ENCODE data around the gene SMYD4. TPM values are rescaled to one million over a fixed set of nuclear protein-coding genes. Genes with fewer than 3 reads are reported as not detected.

SMYD4 gene
- total and polyA plus RNA-seq, 9 of the 15 experiments (the other 6 are each of a cell fraction or from before 2014, with no cell fraction given): 1.3 to 10.2 (median 6.7) TPM

GRCh38 chr17:1758807-1759206 is 70.9 kb downstream of the SMYD4 start:
- H3K36me3 ChIP-seq (ENCODE audit: control insufficient read depth, insufficient read depth, low read length): no peaks in the 10 kb centered on the region
- H3K9ac ChIP-seq (ENCODE audit: insufficient read depth in 1 of 2, low read depth in 2 of 2, low read length in 2 of 2): no peak overlapping the region
- no TSS peak for BruUV-seq (replicated peaks)
- TF ChIP-seq TAF1 (IDR thresholded peaks at IDR 0.05; ENCODE audit: control insufficient read depth, extremely low read depth, insufficient read depth, low read length, severe bottlenecking) (no peak), SRSF1 (IDR thresholded peaks at IDR 0.05; ENCODE audit: low read depth, low read length) (no peak), ATF3 (IDR thresholded peaks at IDR 0.05) (no peak), ATF3 (CRISPR knock-in tag; conservative IDR thresholded peaks at IDR 0.05) (no peak), PPARD (CRISPR knock-in tag; IDR thresholded peaks at IDR 0.05) (no peak), RCOR1 (IDR thresholded peaks at IDR 0.05; ENCODE audit: borderline replicate concordance in 1 of 2, low read depth in 2 of 2, low read length in 2 of 2) (no peak), CHD2 (IDR thresholded peaks at IDR 0.05; ENCODE audit: low read depth, low read length) (no peak), SETDB1 (IDR thresholded peaks at IDR 0.05; ENCODE audit: low read length) (no peak), MEF2A (IDR thresholded peaks at IDR 0.05; ENCODE audit: control insufficient read depth, low read depth, low read length) (no peak), SP1 (CRISPR knock-in tag; IDR thresholded peaks at IDR 0.05) (no peak)
- no peak for ATAC-seq
- in situ Hi-C loops (cut with MboI) (no loop called here), intact Hi-C loops (cut with micrococcal nuclease) (no loop called here)
- no peak overlapping the region for H2AFZ ChIP-seq (ENCODE audit: low read depth, low read length)
- WGBS (ENCODE audit: insufficient coverage, low coverage, missing lambda C conversion rate): 80% methylated on average over 10 of the region's 15 CpGs
- H3K4me1 ChIP-seq (replicated peaks in 1 of 2; ENCODE audit: control insufficient read depth in 2 of 2, insufficient read depth in 2 of 2, low read length in 2 of 2): peaks cover 21 to 50% of the 10 kb centered on the region in 2 experiments; a peak in 4 of 5 replicates
- no peak overlapping the region for H3K4me2 ChIP-seq (ENCODE audit: insufficient read depth, low read length)
- H3K79me2 ChIP-seq (ENCODE audit: control insufficient read depth, insufficient read depth, low read length): peaks cover 14% of the 10 kb centered on the region
- no peak overlapping the region for H3K4me3 ChIP-seq
- no peak for FAIRE-seq
- DNase-seq (ENCODE audit: extremely low read depth in 1 of 4, low spot score in 3 of 4): no peak
- H3K27ac ChIP-seq (ENCODE audit: extremely low read depth, low read depth, low read length): no peak overlapping the region
- no peaks in the 10 kb centered on the region for H3K27me3 ChIP-seq (ENCODE audit: control insufficient read depth in 2 of 2, insufficient read depth in 2 of 2, low read length in 2 of 2)
- H3K9me1 ChIP-seq (ENCODE audit: control insufficient read depth, insufficient read depth, low read length): no peaks in the 10 kb centered on the region
- no peaks in the 10 kb centered on the region for H3K9me3 ChIP-seq (replicated peaks; ENCODE audit: control insufficient read depth, insufficient read depth, low read depth, low read length)
- ChIA-PET POLR2A (interaction anchor here (0.7 kb wide), 1 partner anchor 28 kb away, joined by 3 read pairs; no protein-coding TSS in a partner anchor), CTCF (ENCODE audit: low intra/inter-chr PET ratio) (no interaction called here)
- H4K20me1 ChIP-seq (replicated peaks; ENCODE audit: control insufficient read depth, insufficient read depth, low read length): no peaks in the 10 kb centered on the region

Data from K562 (cell line).